ENCODE measurements around the gene TUBE1. TPM values are rescaled to one million over a fixed set of nuclear protein-coding genes. Genes with fewer than 3 reads are reported as not detected.

TUBE1 gene, protein sequence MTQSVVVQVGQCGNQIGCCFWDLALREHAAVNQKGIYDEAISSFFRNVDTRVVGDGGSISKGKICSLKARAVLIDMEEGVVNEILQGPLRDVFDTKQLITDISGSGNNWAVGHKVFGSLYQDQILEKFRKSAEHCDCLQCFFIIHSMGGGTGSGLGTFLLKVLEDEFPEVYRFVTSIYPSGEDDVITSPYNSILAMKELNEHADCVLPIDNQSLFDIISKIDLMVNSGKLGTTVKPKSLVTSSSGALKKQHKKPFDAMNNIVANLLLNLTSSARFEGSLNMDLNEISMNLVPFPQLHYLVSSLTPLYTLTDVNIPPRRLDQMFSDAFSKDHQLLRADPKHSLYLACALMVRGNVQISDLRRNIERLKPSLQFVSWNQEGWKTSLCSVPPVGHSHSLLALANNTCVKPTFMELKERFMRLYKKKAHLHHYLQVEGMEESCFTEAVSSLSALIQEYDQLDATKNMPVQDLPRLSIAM
- polyA plus RNA-seq = 27.6 and 32.5 TPM in 2 replicates

DNA sequence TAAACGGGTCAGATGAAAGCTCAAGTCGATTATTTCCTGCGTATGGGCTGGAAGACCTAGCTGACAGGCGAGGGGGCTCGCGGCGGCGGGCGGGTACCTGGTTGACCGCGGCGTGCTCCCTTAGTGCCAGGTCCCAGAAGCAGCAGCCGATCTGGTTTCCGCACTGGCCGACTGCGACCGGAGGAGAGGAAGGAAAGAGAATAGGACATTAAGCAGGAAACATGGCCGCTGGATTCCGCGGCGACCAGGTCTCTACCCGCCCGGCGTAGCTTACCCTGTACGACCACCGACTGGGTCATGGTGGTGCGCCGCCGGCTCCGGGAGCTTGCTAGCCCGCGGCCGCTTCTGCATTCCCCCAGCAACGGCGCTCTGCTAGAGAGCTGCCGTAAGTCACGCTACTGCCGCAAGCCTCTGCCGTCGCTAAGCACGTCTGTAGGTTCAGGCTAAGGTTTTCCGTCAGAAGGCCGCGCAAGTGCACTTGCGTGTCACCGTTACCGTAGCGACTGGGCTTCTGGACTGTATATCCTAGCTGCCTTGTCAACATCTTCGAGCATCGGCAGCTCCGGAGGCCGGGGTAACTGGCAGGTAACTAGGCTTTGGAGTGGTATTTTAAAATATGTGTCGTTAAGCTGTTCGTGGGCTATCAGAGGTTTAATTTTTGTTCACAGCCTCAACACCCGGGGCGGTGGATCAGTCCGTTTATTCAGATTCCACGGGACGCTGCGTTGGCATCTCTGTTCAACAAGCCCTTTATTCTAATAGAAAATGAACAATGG, at the start of gene TUBE1, which contains the start of gene FAM229B:
Gene TUBE1 (minus strand): TSS at position 347 of the 776 bp plus-strand sequence. CDS start 48 bp downstream, at position 299.
Gene FAM229B (plus strand): TSS at position 456 of the 776 bp plus-strand sequence. CDS start 11,693 bp downstream, outside the sequence.

DNA sequence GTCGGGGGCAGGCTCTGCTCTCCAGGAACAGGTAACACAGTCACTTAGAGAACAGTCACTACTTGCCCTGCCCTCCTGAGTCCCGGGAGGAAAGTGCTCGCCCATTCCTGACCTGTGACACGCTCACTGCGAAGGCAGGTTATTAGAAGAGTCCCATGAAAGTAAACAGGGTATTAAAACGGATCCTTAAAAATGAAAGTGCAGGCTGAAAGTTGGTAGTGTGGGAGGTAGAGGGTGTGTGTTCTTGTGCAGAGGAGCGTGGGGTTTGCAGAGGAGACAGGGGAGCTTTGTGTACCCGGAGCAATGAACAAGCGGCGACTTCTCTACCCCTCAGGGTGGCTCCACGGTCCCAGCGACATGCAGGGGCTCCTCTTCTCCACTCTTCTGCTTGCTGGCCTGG, 33.3 kb downstream of the TUBE1 start, which contains the start of gene CCN6:
Gene CCN6 (plus strand): TSS at position 104 of the 400 bp plus-strand sequence. CDS start 254 bp downstream, at position 358.

Other genes with a start within 250 kb of the TUBE1 start
- 61.4 and 95.2 TPM in 2 replicates for gene FYN, start 214.0 kb downstream of the TUBE1 start, polyA plus RNA-seq
- 0.74 and 1.5 TPM in 2 replicates for gene CCN6, start 33.4 kb downstream of the TUBE1 start, polyA plus RNA-seq
- gene FAM229B, start 109 bp upstream of the TUBE1 start, polyA plus RNA-seq = 167 and 187 TPM in 2 replicates
- 8.8 and 11.7 TPM in 2 replicates for gene LAMA4, start 167.1 kb upstream of the TUBE1 start, polyA plus RNA-seq